ENCODE results near the gene SSX7. TPM values are rescaled to one million over a fixed set of nuclear protein-coding genes. Genes with fewer than 3 reads are reported as not detected.
"Not testable (repeated sequence)": the region's sequence is repeated elsewhere in the genome, so short reads cannot be mapped to it uniquely, and the experiment has no call there.

SSX7 gene
- total and polyA plus RNA-seq, 2 of the 13 experiments (the other 11 are each of a cell fraction or from before 2014, with no cell fraction given), result not detected

DNA sequence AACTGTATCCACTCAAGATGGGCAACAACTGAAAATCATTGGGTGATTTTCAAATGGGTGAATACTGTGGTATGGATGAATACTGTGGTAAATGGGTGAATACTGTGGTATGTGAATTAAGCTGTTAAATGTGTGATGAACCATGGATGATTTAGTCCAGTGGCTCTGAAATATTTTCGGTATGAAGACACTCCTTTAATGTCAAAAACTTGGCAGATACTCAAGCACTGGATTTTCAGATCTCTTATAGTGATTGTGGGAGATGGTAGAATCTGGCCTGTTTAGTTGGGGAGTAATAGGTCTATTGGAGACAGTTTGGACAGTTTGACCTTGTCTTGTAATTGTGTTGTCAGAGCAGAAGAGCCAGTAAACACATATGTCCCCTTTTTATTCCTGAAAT lies 45.7 kb downstream of the SSX7 start (continued):
- TF ChIP-seq ZNF382 (CRISPR knock-in tag; IDR thresholded peaks at IDR 0.05; ENCODE audit: borderline replicate concordance) (no peak), SIX4 (CRISPR knock-in tag; IDR thresholded peaks at IDR 0.05) (no peak), CBX5 (CRISPR knock-in tag; IDR thresholded peaks at IDR 0.05; ENCODE audit: borderline replicate concordance) (no peak), SNAPC2 (CRISPR knock-in tag; IDR thresholded peaks at IDR 0.05) (no peak), RARA (CRISPR knock-in tag; IDR thresholded peaks at IDR 0.05) (no peak)
- TF ChIP-seq, protein P1, sequence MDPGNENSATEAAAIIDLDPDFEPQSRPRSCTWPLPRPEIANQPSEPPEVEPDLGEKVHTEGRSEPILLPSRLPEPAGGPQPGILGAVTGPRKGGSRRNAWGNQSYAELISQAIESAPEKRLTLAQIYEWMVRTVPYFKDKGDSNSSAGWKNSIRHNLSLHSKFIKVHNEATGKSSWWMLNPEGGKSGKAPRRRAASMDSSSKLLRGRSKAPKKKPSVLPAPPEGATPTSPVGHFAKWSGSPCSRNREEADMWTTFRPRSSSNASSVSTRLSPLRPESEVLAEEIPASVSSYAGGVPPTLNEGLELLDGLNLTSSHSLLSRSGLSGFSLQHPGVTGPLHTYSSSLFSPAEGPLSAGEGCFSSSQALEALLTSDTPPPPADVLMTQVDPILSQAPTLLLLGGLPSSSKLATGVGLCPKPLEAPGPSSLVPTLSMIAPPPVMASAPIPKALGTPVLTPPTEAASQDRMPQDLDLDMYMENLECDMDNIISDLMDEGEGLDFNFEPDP (CRISPR knock-in tag; conservative IDR thresholded peaks at IDR 0.05), result no peak

GRCh38 chrX:52603151-52603550 lies 51.5 kb downstream of the SSX7 start:
- DNase-seq (ENCODE audit: low spot score); CTCF ChIA-PET (ENCODE audit: low intra/inter-chr PET ratio, low total read pairs); POLR2A ChIA-PET; H3K79me2 ChIP-seq (ENCODE audit: insufficient read depth, low read length); H3K27ac ChIP-seq (ENCODE audit: extremely low read length, insufficient read depth, low read length); H3K4me1 ChIP-seq (ENCODE audit: insufficient read depth, low read length); FAIRE-seq; H3K27me3 ChIP-seq (ENCODE audit: control insufficient read depth in 1 of 2, insufficient read depth in 2 of 2, low read length in 2 of 2); BruUV-seq (replicated peaks); intact Hi-C loops (cut with micrococcal nuclease; ENCODE audit: unreplicated experiment); H3K4me3 ChIP-seq (replicated peaks in 1 of 3; ENCODE audit: insufficient read depth in 1 of 3, low read depth in 2 of 3, low read length in 3 of 3); H4K20me1 ChIP-seq (ENCODE audit: insufficient read depth, low read length); H2AFZ ChIP-seq (ENCODE audit: low read length); H3K9ac ChIP-seq (ENCODE audit: insufficient read depth, low read depth, low read length); H3K36me3 ChIP-seq (replicated peaks in 1 of 2; ENCODE audit: control insufficient read depth in 1 of 2, insufficient read depth in 2 of 2, low read length in 2 of 2); H3K9me3 ChIP-seq (ENCODE audit: low read length); ATAC-seq; H3K4me2 ChIP-seq (ENCODE audit: low read depth, low read length); in situ Hi-C loops (cut with HindIII; ENCODE audit: extremely low pct_ligation_motif_present, low pct_unique_long_range_greater_than_20kb): not testable (repeated sequence)
- WGBS (ENCODE audit: low lambda C conversion rate), result 0% methylated on average over 2 of the region's 8 CpGs

DNA sequence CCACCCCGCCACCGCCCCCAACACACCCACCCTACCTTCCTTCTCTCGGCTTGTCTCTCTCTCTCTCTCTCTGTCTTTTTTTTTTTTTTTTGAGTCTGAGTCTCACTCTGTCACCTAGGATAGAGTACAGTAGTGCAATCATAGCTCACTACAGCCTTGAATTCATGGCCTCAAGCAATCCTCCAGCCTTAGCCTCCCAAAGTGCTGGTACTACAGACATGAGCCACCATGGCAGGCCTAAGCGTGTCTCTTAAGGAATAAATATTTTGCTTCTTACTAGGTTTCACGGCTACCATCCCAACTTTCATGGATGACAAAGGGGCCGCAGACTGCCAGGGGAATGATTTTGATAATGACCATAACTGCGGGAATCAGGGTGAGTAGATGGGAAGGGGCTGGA lies 55.8 kb downstream of the SSX7 start:
- H3K4me1 ChIP-seq (ENCODE audit: insufficient read depth, low read length), result no peaks in the 10 kb centered on the region
- no peak overlapping the region for H3K9ac ChIP-seq (ENCODE audit: insufficient read depth, low read depth, low read length)
- no peak for ATAC-seq
- in situ Hi-C loops (cut with HindIII; ENCODE audit: extremely low pct_ligation_motif_present, low pct_unique_long_range_greater_than_20kb), result no loop called here
- no peak overlapping the region for H3K4me2 ChIP-seq (ENCODE audit: low read depth, low read length)
- no peak overlapping the region for H3K27ac ChIP-seq (ENCODE audit: extremely low read length, insufficient read depth, low read length)
- intact Hi-C loops (cut with micrococcal nuclease; ENCODE audit: unreplicated experiment), result no loop called here
- H3K9me3 ChIP-seq (ENCODE audit: low read length), result no peaks in the 10 kb centered on the region
- no peaks in the 10 kb centered on the region for H4K20me1 ChIP-seq (ENCODE audit: insufficient read depth, low read length)
- DNase-seq (ENCODE audit: low spot score), result no peak
- no peak overlapping the region for H3K4me3 ChIP-seq (replicated peaks in 1 of 3; ENCODE audit: insufficient read depth in 1 of 3, low read depth in 2 of 3, low read length in 3 of 3)
- H3K27me3 ChIP-seq (ENCODE audit: control insufficient read depth in 1 of 2, insufficient read depth in 2 of 2, low read length in 2 of 2), result no peaks in the 10 kb centered on the region
- 29% methylated on average over 5 of the region's 7 CpGs for WGBS (ENCODE audit: low lambda C conversion rate)
- no peak for FAIRE-seq
- BruUV-seq (replicated peaks), result no TSS peak
- POLR2A ChIA-PET, result no interaction called here
- CTCF ChIA-PET (ENCODE audit: low intra/inter-chr PET ratio, low total read pairs), result no interaction called here
- H3K36me3 ChIP-seq (replicated peaks in 1 of 2; ENCODE audit: control insufficient read depth in 1 of 2, insufficient read depth in 2 of 2, low read length in 2 of 2), result no peaks in the 10 kb centered on the region
- H2AFZ ChIP-seq (ENCODE audit: low read length), result no peak overlapping the region
- H3K79me2 ChIP-seq (ENCODE audit: insufficient read depth, low read length), result no peaks in the 10 kb centered on the region
- TF ChIP-seq ZSCAN29 (CRISPR knock-in tag; conservative IDR thresholded peaks at IDR 0.05), result no peak
- TF ChIP-seq ZNF317 (CRISPR knock-in tag; IDR thresholded peaks at IDR 0.05), result no peak
- TF ChIP-seq ZKSCAN8 (CRISPR knock-in tag; IDR thresholded peaks at IDR 0.05; ENCODE audit: borderline replicate concordance), result no peak
- no peak for TF ChIP-seq NFATC3 (CRISPR knock-in tag; IDR thresholded peaks at IDR 0.05)
- no peak for TF ChIP-seq RFX3 (CRISPR knock-in tag; IDR thresholded peaks at IDR 0.05)
- no peak for TF ChIP-seq ZNF83 (CRISPR knock-in tag; IDR thresholded peaks at IDR 0.05; ENCODE audit: borderline replicate concordance)
- TF ChIP-seq, protein P2, sequence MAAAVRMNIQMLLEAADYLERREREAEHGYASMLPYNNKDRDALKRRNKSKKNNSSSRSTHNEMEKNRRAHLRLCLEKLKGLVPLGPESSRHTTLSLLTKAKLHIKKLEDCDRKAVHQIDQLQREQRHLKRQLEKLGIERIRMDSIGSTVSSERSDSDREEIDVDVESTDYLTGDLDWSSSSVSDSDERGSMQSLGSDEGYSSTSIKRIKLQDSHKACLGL (CRISPR knock-in tag; IDR thresholded peaks at IDR 0.05), result no peak
- TF ChIP-seq TBX2 (CRISPR knock-in tag; IDR thresholded peaks at IDR 0.05; ENCODE audit: borderline replicate concordance), result no peak
- no peak for TF ChIP-seq ZNF367 (CRISPR knock-in tag; IDR thresholded peaks at IDR 0.05; ENCODE audit: borderline replicate concordance)
- TF ChIP-seq CHD2 (IDR thresholded peaks at IDR 0.05; ENCODE audit: low read depth, low read length), result no peak
